GM23248 (cell line): Measurements from ENCODE around the gene KNG1. TPM values are rescaled to one million over a fixed set of nuclear protein-coding genes. Genes with fewer than 3 reads are reported as not detected.

Experiments
- DNase-seq: peaks from one replicate; pipeline ENCODE4 v3.0.0-alpha.2; 2015
- H2AFZ ChIP-seq: fragments of 200-600 bp; sonication (generic); 2 replicates; pipeline ENCODE4 v1.6.1; 2016; ENCODE audit warnings: antibody characterized with exemption
- H3F3A ChIP-seq: fragments of 200-600 bp; sonication (generic); 2 replicates; pipeline ENCODE4 v1.6.1; 2016; ENCODE audit warnings: mild to moderate bottlenecking, antibody characterized with exemption, mixed run types; ENCODE audit not compliant: insufficient read depth
- H3K27ac ChIP-seq: fragments of 200-600 bp; sonication (generic); 2 replicates; pipeline ENCODE4 v1.5.1; 2016; ENCODE audit warnings: mild to moderate bottlenecking
- H3K27me3 ChIP-seq: fragments of 200-600 bp; sonication (generic); replicated peaks from 2 replicates; pipeline ENCODE4 v1.6.1; 2016; ENCODE audit warnings: mild to moderate bottlenecking; ENCODE audit not compliant: insufficient read depth
- H3K36me3 ChIP-seq: fragments of 200-600 bp; sonication (generic); 2 replicates; pipeline ENCODE4 v1.6.1; 2016; ENCODE audit warnings: low read depth, mild to moderate bottlenecking
- H3K4me1 ChIP-seq: fragments of 200-600 bp; sonication (generic); 2 replicates; pipeline ENCODE4 v1.6.1; 2016; ENCODE audit warnings: mild to moderate bottlenecking; ENCODE audit not compliant: insufficient read depth
- H3K4me2 ChIP-seq: fragments of 200-600 bp; sonication (generic); one replicate; pipeline ENCODE4 v1.6.1; 2016; ENCODE audit warnings: mild to moderate bottlenecking; ENCODE audit not compliant: unreplicated experiment
- H3K4me3 ChIP-seq: fragments of 200-600 bp; sonication (generic); 2 replicates; pipeline ENCODE4 v1.5.1; 2016; ENCODE audit warnings: mild to moderate bottlenecking
- H3K79me2 ChIP-seq: fragments of 200-600 bp; sonication (generic); 2 replicates; pipeline ENCODE4 v1.6.1; 2016; ENCODE audit warnings: mild to moderate bottlenecking; ENCODE audit not compliant: insufficient read depth
- H3K9ac ChIP-seq: fragments of 200-600 bp; sonication (generic); 2 replicates; pipeline ENCODE4 v1.6.1; 2016; ENCODE audit warnings: mild to moderate bottlenecking
- H3K9me2 ChIP-seq: fragments of 200-600 bp; sonication (generic); 2 replicates; pipeline ENCODE4 v1.6.1; 2016; ENCODE audit warnings: mixed run types, mild to moderate bottlenecking, moderate library complexity; ENCODE audit not compliant: insufficient read depth
- H3K9me3 ChIP-seq: fragments of 200-600 bp; sonication (generic); one replicate; pipeline ENCODE4 v1.6.1; 2017; ENCODE audit warnings: low read depth
- H4K20me1 ChIP-seq: fragments of 200-600 bp; sonication (generic); 2 replicates; pipeline ENCODE4 v1.6.0; 2016; ENCODE audit not compliant: insufficient read depth
- EZH2 ChIP-seq: fragments of 200-600 bp; sonication (generic); IDR thresholded peaks from 2 replicates; pipeline ENCODE4 v1.6.1; 2018; ENCODE audit warnings: antibody characterized with exemption, mild to moderate bottlenecking; ENCODE audit not compliant: insufficient read depth, poor library complexity, severe bottlenecking
- EZH2phosphoT487 ChIP-seq: fragments of 200-600 bp; sonication (generic); IDR thresholded peaks from 2 replicates; pipeline ENCODE4 v1.6.1; 2018; ENCODE audit warnings: antibody characterized with exemption, moderate library complexity, mild to moderate bottlenecking, low read depth; ENCODE audit not compliant: insufficient read depth
- WGBS, 2 experiments: methylation state at CpG; one replicate each; pipeline ENCODE4 v1.1.6; 2015 to 2017; ENCODE audit warnings: low lambda C conversion rate in 2 of 2, low coverage in 1 of 2; ENCODE audit errors: missing lambda C conversion rate in 2 of 2; 5-methylcytosine and 5-hydroxymethylcytosine counted together
- in situ Hi-C: fragments of 300-500 bp; cut with MboI; formaldehyde crosslinking; loops from 2 replicates; pipeline ENCODE4 v1.15.0; 2020
- polyA plus RNA-seq: library from polyadenylated mRNA; unstranded; fragments of >200 nt; fragmentation: Nextera tagmentation; extraction: Ambion mirVana; gene quantifications from 2 replicates; pipeline ENCODE4 v1.2.1, GENCODE V29; 2016
- total RNA-seq: library from RNA; depleted of rRNA; stranded (reverse); fragments of >200 nt; shearing (Covaris generic); gene quantifications from 2 replicates; pipeline ENCODE4 v1.2.3, GENCODE V29; 2014

Gene KNG1
- total and polyA plus RNA-seq, 2 experiments from 2014 or later: not detected

- no peak overlapping the region for H3K4me3 ChIP-seq
- H3K36me3 ChIP-seq: no peaks in the 10 kb centered on the region
- DNase-seq: no peak
- H3F3A ChIP-seq: no peaks in the 10 kb centered on the region
- in situ Hi-C loops: no loop called here
- peaks cover 31% of the 10 kb centered on the region for H3K27me3 ChIP-seq
- H2AFZ ChIP-seq: no peak overlapping the region
- no peaks in the 10 kb centered on the region for H3K9me3 ChIP-seq
- no peak overlapping the region for H3K27ac ChIP-seq
- H3K9ac ChIP-seq: no peak overlapping the region
- H3K79me2 ChIP-seq: no peaks in the 10 kb centered on the region
- TF ChIP-seq EZH2phosphoT487 (no peak), EZH2 (no peak)
- H3K4me1 ChIP-seq: no peaks in the 10 kb centered on the region
- H3K4me2 ChIP-seq: no peak overlapping the region
- no peaks in the 10 kb centered on the region for H3K9me2 ChIP-seq
- 40 to 52% methylated on average over 3 of the region's 3 CpGs for WGBS, 2 experiments
- no peaks in the 10 kb centered on the region for H4K20me1 ChIP-seq
Measured at GRCh38 chr3:186671051-186671450, 46.1 kb upstream of the KNG1 start.

- Histone ChIP-seq H4K20me1 (no peaks in the 10 kb centered on the region), H3K4me2 (no peak overlapping the region), H3K79me2 (no peaks in the 10 kb centered on the region), H3K9me2 (no peaks in the 10 kb centered on the region), H3K4me3 (no peak overlapping the region), H3K27me3 (peaks cover 6% of the 10 kb centered on the region; the same call in 1 of the 2 replicates), H3K36me3 (no peaks in the 10 kb centered on the region), H3K9ac (no peak overlapping the region), H3K9me3 (no peaks in the 10 kb centered on the region), H3F3A (no peaks in the 10 kb centered on the region), H3K4me1 (no peaks in the 10 kb centered on the region), H3K27ac (no peak overlapping the region), H2AFZ (no peak overlapping the region)
- DNase-seq: no peak
- in situ Hi-C loops: no loop called here
- TF ChIP-seq EZH2phosphoT487: no peak
- TF ChIP-seq EZH2: no peak
Measured at GRCh38 chr3:186678604-186679003, 38.6 kb upstream of the KNG1 start.

GRCh38 chr3:186679151-186679550, 38.0 kb upstream of the KNG1 start:
- Histone ChIP-seq H4K20me1 (no peaks in the 10 kb centered on the region), H3K9ac (no peak overlapping the region), H3K4me3 (no peak overlapping the region), H3K27me3 (0 out of 2 replicates have a peak, but pooled peaks cover under 1% of the 10 kb centered on the region), H3K4me2 (no peak overlapping the region), H3K36me3 (no peaks in the 10 kb centered on the region), H2AFZ (no peak overlapping the region), H3K79me2 (no peaks in the 10 kb centered on the region), H3K27ac (no peak overlapping the region), H3K9me3 (no peaks in the 10 kb centered on the region), H3K4me1 (no peaks in the 10 kb centered on the region), H3K9me2 (no peaks in the 10 kb centered on the region), H3F3A (no peaks in the 10 kb centered on the region)
- WGBS, 2 experiments: 29 to 40% methylated on average over 1 of the region's 1 CpG
- TF ChIP-seq EZH2 (no peak), EZH2phosphoT487 (no peak)
- in situ Hi-C loops: no loop called here
- DNase-seq: no peak

- 22 to 25% methylated on average over 1 of the region's 1 CpG for WGBS, 2 experiments
- H3K27ac ChIP-seq: no peak overlapping the region
Measured at GRCh38 chr3:186680869-186681268, 36.3 kb upstream of the KNG1 start.

GRCh38 chr3:186682812-186683211, 34.3 kb upstream of the KNG1 start:
- H3F3A ChIP-seq: no peaks in the 10 kb centered on the region
- H3K9me2 ChIP-seq: no peaks in the 10 kb centered on the region
- H3K79me2 ChIP-seq: no peaks in the 10 kb centered on the region
- no peak overlapping the region for H3K9ac ChIP-seq
- H3K27ac ChIP-seq: no peak overlapping the region
- in situ Hi-C loops: no loop called here
- no peak overlapping the region for H2AFZ ChIP-seq
- no peaks in the 10 kb centered on the region for H3K9me3 ChIP-seq
- H3K4me1 ChIP-seq: no peaks in the 10 kb centered on the region
- no peak for TF ChIP-seq EZH2
- TF ChIP-seq EZH2phosphoT487: no peak
- H3K4me3 ChIP-seq: no peak overlapping the region
- H4K20me1 ChIP-seq: no peaks in the 10 kb centered on the region
- no peaks in the 10 kb centered on the region for H3K36me3 ChIP-seq
- no peak overlapping the region for H3K4me2 ChIP-seq
- WGBS, 2 experiments: 29 to 30% methylated on average over 3 of the region's 3 CpGs
- H3K27me3 ChIP-seq: no peaks in the 10 kb centered on the region; the same call in 1 of the 2 replicates
- no peak for DNase-seq

More at GRCh38 chr3:186680869-186681268, 36.3 kb upstream of the KNG1 start:
- TF ChIP-seq EZH2phosphoT487: no peak
- no peak for TF ChIP-seq EZH2
- H3K4me1 ChIP-seq: no peaks in the 10 kb centered on the region
- no peaks in the 10 kb centered on the region for H4K20me1 ChIP-seq
- in situ Hi-C loops: no loop called here
- no peaks in the 10 kb centered on the region for H3K36me3 ChIP-seq
- no peaks in the 10 kb centered on the region for H3K27me3 ChIP-seq
- no peaks in the 10 kb centered on the region for H3F3A ChIP-seq
- H3K9me3 ChIP-seq: no peaks in the 10 kb centered on the region
- no peak overlapping the region for H3K4me3 ChIP-seq
- H3K4me2 ChIP-seq: no peak overlapping the region
- no peak for DNase-seq
- no peak overlapping the region for H3K9ac ChIP-seq
- H3K79me2 ChIP-seq: no peaks in the 10 kb centered on the region
- H2AFZ ChIP-seq: no peak overlapping the region
- no peaks in the 10 kb centered on the region for H3K9me2 ChIP-seq
